GM19025 (cell line): ENCODE results near the gene SHANK1.
"Not testable (repeated sequence)": the region's sequence is repeated elsewhere in the genome, so short reads cannot be mapped to it uniquely, and the experiment has no call there.

Experiments used
- ATAC-seq: cut with Tn5 transposase; IDR thresholded peaks from one replicate; pipeline ENCODE4 v1.9.1; 2021; ENCODE audit warnings: mild to moderate bottlenecking, low read depth, moderate library complexity; ENCODE audit not compliant: unreplicated experiment

Gene SHANK1

DNA sequence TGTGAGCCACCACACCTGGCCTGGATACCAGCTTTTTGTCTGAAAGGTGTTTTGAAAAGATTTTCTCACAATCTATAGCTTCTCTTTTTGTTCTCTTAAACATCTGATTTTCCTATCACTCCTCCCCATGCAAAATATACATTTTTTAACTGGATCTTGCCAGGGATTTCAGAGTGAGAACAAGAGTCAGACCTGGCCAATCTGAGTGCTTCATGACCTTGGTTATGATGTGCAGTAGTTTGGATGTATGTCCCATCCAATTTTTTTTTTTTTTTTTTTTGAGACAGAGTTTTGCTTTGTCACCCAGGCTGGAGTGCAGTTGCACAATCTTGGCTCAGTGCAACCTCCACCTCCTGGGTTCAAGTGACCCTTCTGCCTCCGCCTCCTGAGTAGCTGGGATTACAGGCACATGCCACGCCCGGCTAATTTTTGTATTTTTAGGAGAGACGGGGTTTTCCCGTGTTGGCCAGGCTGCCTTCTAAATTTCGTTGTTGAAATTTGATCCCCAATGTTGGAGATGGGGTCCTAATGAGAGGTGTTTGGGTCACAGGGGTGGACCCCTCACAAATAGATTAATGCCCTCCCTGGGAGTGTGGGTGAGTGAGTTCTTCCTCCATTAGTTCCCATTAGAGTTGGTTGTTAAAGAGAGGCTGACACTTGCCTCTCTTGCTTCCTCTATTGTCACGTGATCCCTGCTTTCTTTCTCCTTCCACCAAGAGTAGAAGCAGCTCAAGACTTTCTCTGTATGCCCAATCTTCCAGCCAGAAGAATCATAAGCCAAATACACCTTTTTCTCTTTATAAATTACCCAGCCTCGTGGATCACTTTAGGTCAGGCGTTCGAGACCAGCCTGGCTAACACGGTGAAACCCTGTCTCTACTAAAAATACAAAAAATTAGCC, 106.8 kb downstream of the SHANK1 start:
- not testable (repeated sequence) for ATAC-seq
